Duodenal mucosa (tissue), 2 donors: Measurements from ENCODE around the gene FRMD4A.
"Not testable (repeated sequence)": the region's sequence is repeated elsewhere in the genome, so short reads cannot be mapped to it uniquely, and the experiment has no call there.

Source experiments
- H3K27ac ChIP-seq: one replicate; pipeline ENCODE4 v1.7.0; 2013; ENCODE audit warnings: low read depth, low read length
- H3K27me3 ChIP-seq, 2 donors: one replicate each; pipeline ENCODE4 v1.7.0; 2013; ENCODE audit warnings: low read length in 2 of 2, control low read depth in 1 of 2; ENCODE audit not compliant: insufficient read depth in 2 of 2, control insufficient read depth in 1 of 2
- H3K36me3 ChIP-seq, 2 donors: one replicate each; pipeline ENCODE4 v1.7.0; 2013; ENCODE audit warnings: low read length in 2 of 2, control low read depth in 1 of 2; ENCODE audit not compliant: insufficient read depth in 2 of 2, control insufficient read depth in 1 of 2
- H3K4me1 ChIP-seq, 2 donors: one replicate each; pipeline ENCODE4 v1.7.0; 2013; ENCODE audit warnings: low read length in 2 of 2, control low read depth in 1 of 2; ENCODE audit not compliant: insufficient read depth in 2 of 2, control insufficient read depth in 1 of 2
- H3K4me3 ChIP-seq, 2 donors: one replicate each; pipeline ENCODE4 v1.7.0; 2013; ENCODE audit warnings: low read length in 2 of 2, low read depth in 1 of 2
- H3K9ac ChIP-seq, 2 donors: one replicate each; pipeline ENCODE4 v1.7.0; 2013; ENCODE audit warnings: low read length in 2 of 2, low read depth in 1 of 2
- H3K9me3 ChIP-seq, 2 donors: one replicate each; pipeline ENCODE4 v1.7.0; 2013; ENCODE audit warnings: low read length in 2 of 2, control low read depth in 1 of 2; ENCODE audit not compliant: control insufficient read depth in 1 of 2

FRMD4A gene

GRCh38 chr10:13961853-13962252 is 368.9 kb downstream of the FRMD4A start:
- Histone ChIP-seq H3K27me3 (no peaks in the 10 kb centered on the region), H3K27ac (no peak overlapping the region), H3K4me1 (peaks cover 0 to 2% of the 10 kb centered on the region in 2 donors), H3K4me3 (no peak overlapping the region), H3K9me3 (no peaks in the 10 kb centered on the region), H3K9ac (no peak overlapping the region), H3K36me3 (no peaks in the 10 kb centered on the region)

- H3K36me3 ChIP-seq, result no peaks in the 10 kb centered on the region
- no peak overlapping the region for H3K27ac ChIP-seq
- no peaks in the 10 kb centered on the region for H3K9me3 ChIP-seq
- H3K9ac ChIP-seq, result no peak overlapping the region
- no peak overlapping the region for H3K4me3 ChIP-seq
- peaks cover 0 to 2% of the 10 kb centered on the region in 2 donors for H3K4me1 ChIP-seq
- H3K27me3 ChIP-seq, result no peaks in the 10 kb centered on the region
These were observed 369.6 kb downstream of the FRMD4A start for GRCh38 chr10:13961097-13961496.

GRCh38 chr10:13960603-13961002 is 370.1 kb downstream of the FRMD4A start:
- Histone ChIP-seq H3K36me3 (no peaks in the 10 kb centered on the region), H3K27ac (no peak overlapping the region), H3K9me3 (no peaks in the 10 kb centered on the region), H3K4me3 (no peak overlapping the region), H3K4me1 (peaks cover 0 to 2% of the 10 kb centered on the region in 2 donors), H3K9ac (no peak overlapping the region), H3K27me3 (no peaks in the 10 kb centered on the region)

- Histone ChIP-seq H3K27me3 (no peaks in the 10 kb centered on the region), H3K9ac (no peak overlapping the region), H3K4me1 (peaks cover 0 to 2% of the 10 kb centered on the region in 2 donors), H3K36me3 (no peaks in the 10 kb centered on the region), H3K9me3 (no peaks in the 10 kb centered on the region), H3K4me3 (no peak overlapping the region), H3K27ac (peak overlapping the region; percentile 7)
These were observed 371.0 kb downstream of the FRMD4A start for GRCh38 chr10:13959443-13960359.

- Histone ChIP-seq H3K27ac (no peak overlapping the region), H3K4me1 (peaks cover 0 to 2% of the 10 kb centered on the region in 2 donors), H3K9me3 (no peaks in the 10 kb centered on the region), H3K27me3 (no peaks in the 10 kb centered on the region), H3K4me3 (no peak overlapping the region), H3K36me3 (no peaks in the 10 kb centered on the region), H3K9ac (no peak overlapping the region)
These were observed 372.9 kb downstream of the FRMD4A start for GRCh38 chr10:13957856-13958255.

GRCh38 chr10:13956826-13957225 is 373.9 kb downstream of the FRMD4A start:
- H3K27me3 ChIP-seq, result no peaks in the 10 kb centered on the region

GRCh38 chr10:13955409-13956068 is 375.2 kb downstream of the FRMD4A start:
- no peaks in the 10 kb centered on the region for H3K9me3 ChIP-seq
- no peaks in the 10 kb centered on the region for H3K27me3 ChIP-seq
- no peaks in the 10 kb centered on the region for H3K36me3 ChIP-seq
- H3K4me3 ChIP-seq, result no peak overlapping the region
- no peak overlapping the region for H3K27ac ChIP-seq
- no peaks in the 10 kb centered on the region for H3K4me1 ChIP-seq
- H3K9ac ChIP-seq, result no peak overlapping the region

More at GRCh38 chr10:13956826-13957225, 373.9 kb downstream of the FRMD4A start:
- H3K9me3 ChIP-seq, result no peaks in the 10 kb centered on the region
- H3K4me1 ChIP-seq, result peaks cover 0 to 2% of the 10 kb centered on the region in 2 donors
- H3K27ac ChIP-seq, result no peak overlapping the region
- H3K4me3 ChIP-seq, result no peak overlapping the region
- no peaks in the 10 kb centered on the region for H3K36me3 ChIP-seq
- H3K9ac ChIP-seq, result no peak overlapping the region

- H3K36me3 ChIP-seq, H3K9me3 ChIP-seq, H3K9ac ChIP-seq, H3K4me1 ChIP-seq, H3K27me3 ChIP-seq, H3K4me3 ChIP-seq, H3K27ac ChIP-seq: not testable (repeated sequence)
These were observed 376.5 kb downstream of the FRMD4A start for GRCh38 chr10:13954195-13954594.

GRCh38 chr10:13953371-13953770 is 377.4 kb downstream of the FRMD4A start:
- no peaks in the 10 kb centered on the region for H3K36me3 ChIP-seq
- no peaks in the 10 kb centered on the region for H3K27me3 ChIP-seq
- no peaks in the 10 kb centered on the region for H3K4me1 ChIP-seq
- H3K9ac ChIP-seq, result no peak overlapping the region
- H3K4me3 ChIP-seq, result no peak overlapping the region
- H3K9me3 ChIP-seq, result no peaks in the 10 kb centered on the region
- no peak overlapping the region for H3K27ac ChIP-seq

- H3K27me3 ChIP-seq, result no peaks in the 10 kb centered on the region
- no peak overlapping the region for H3K27ac ChIP-seq
- H3K9me3 ChIP-seq, result no peaks in the 10 kb centered on the region
- H3K4me1 ChIP-seq, result peaks cover 0 to 6% of the 10 kb centered on the region in 2 donors
- no peaks in the 10 kb centered on the region for H3K36me3 ChIP-seq
- H3K4me3 ChIP-seq, result no peak overlapping the region
- H3K9ac ChIP-seq, result no peak overlapping the region
These were observed 380.2 kb downstream of the FRMD4A start for GRCh38 chr10:13950543-13950939.
